GDM1 (cell line): ENCODE measurements around the gene UPF1.
"Not testable (repeated sequence)": the region's sequence is repeated elsewhere in the genome, so short reads cannot be mapped to it uniquely, and the experiment has no call there.

Experiments
- DNase-seq: peaks from one replicate; lab custom pipeline; 2025; lab: John Stamatoyannopoulos, UW

Gene UPF1

GRCh38 chr19:18898607-18899408 lies 67.0 kb downstream of the UPF1 start:
- DNase-seq = no peak

- DNase-seq = no peak
Measured at GRCh38 chr19:18899624-18900560, 68.1 kb downstream of the UPF1 start.

- no peak for DNase-seq
Measured at GRCh38 chr19:18900700-18901481, 69.1 kb downstream of the UPF1 start.

GRCh38 chr19:18901491-18901890 lies 69.7 kb downstream of the UPF1 start:
- DNase-seq = no peak

GRCh38 chr19:18902519-18902918 lies 70.8 kb downstream of the UPF1 start:
- DNase-seq = not testable (repeated sequence)

GRCh38 chr19:18903156-18904037 lies 71.6 kb downstream of the UPF1 start:
- no peak for DNase-seq

GRCh38 chr19:18904334-18905057 lies 72.7 kb downstream of the UPF1 start:
- DNase-seq = no peak

GRCh38 chr19:18905058-18905456 lies 73.3 kb downstream of the UPF1 start:
- no peak for DNase-seq

- no peak for DNase-seq
Measured at GRCh38 chr19:18905513-18906236, 73.9 kb downstream of the UPF1 start.

- DNase-seq = no peak
Measured at GRCh38 chr19:18906605-18907519, 75.1 kb downstream of the UPF1 start.

- no peak for DNase-seq
Measured at GRCh38 chr19:18908917-18909619, 77.3 kb downstream of the UPF1 start.

- DNase-seq = no peak
Measured at GRCh38 chr19:18910010-18910409, 78.3 kb downstream of the UPF1 start.

- no peak for DNase-seq
Measured at GRCh38 chr19:18910801-18911436, 79.2 kb downstream of the UPF1 start.

- DNase-seq = no peak
Measured at GRCh38 chr19:18912933-18913332, 81.2 kb downstream of the UPF1 start.

GRCh38 chr19:18913466-18913865 lies 81.7 kb downstream of the UPF1 start:
- no peak for DNase-seq

- DNase-seq = no peak
Measured at GRCh38 chr19:18915639-18916038, 83.9 kb downstream of the UPF1 start.

- not testable (repeated sequence) for DNase-seq
Measured at GRCh38 chr19:18917593-18917992, 85.8 kb downstream of the UPF1 start.
